Right atrium auricular region (tissue), 2 donors: ENCODE data around the gene ATXN7L2. TPM values are rescaled to one million over a fixed set of nuclear protein-coding genes. Genes with fewer than 3 reads are reported as not detected.

Source experiments
- DNase-seq: peaks from one replicate; pipeline ENCODE4 v3.0.0-alpha.2; 2019; ENCODE audit warnings: low spot score
- H3K27ac ChIP-seq, 2 donors: fragments of 200-600 bp; sonication (generic); 1 replicate in 1 of 2; 2 replicates in 1 of 2; pipeline ENCODE4 v1.5.1; 2016 to 2019
- H3K27me3 ChIP-seq, 2 donors: fragments of 200-600 bp; sonication (generic); one replicate each; pipeline versions ENCODE4 v1.5.1 to v1.6.0; 2017 to 2019
- H3K36me3 ChIP-seq: fragments of 200-600 bp; sonication (generic); one replicate; pipeline ENCODE4 v1.5.1; 2016
- H3K4me1 ChIP-seq, 2 donors: fragments of 200-600 bp; sonication (generic); one replicate each; pipeline versions ENCODE4 v1.5.1 to v1.6.0; 2017 to 2019
- H3K4me3 ChIP-seq, 2 donors: fragments of 200-600 bp; sonication (generic); 1 replicate in 1 of 2; 2 replicates in 1 of 2; pipeline ENCODE4 v1.5.1; 2017 to 2019; ENCODE audit warnings: mild to moderate bottlenecking in 1 of 2, moderate library complexity in 1 of 2
- H3K9me3 ChIP-seq, 2 donors: fragments of 200-600 bp; sonication (generic); one replicate each; pipeline ENCODE4 v1.5.1; 2019
- CTCF ChIP-seq, 2 donors: fragments of 200-600 bp; sonication (generic); IDR thresholded peaks; one replicate each; pipeline ENCODE4 v1.5.1; 2019; ENCODE audit warnings: antibody characterized with exemption in 2 of 2
- total RNA-seq, 2 donors: library from RNA; depleted of rRNA; stranded (reverse); fragments of >200 nt; gene quantifications; one replicate each; pipeline ENCODE4 v1.1.0, GENCODE V29; 2016

Gene ATXN7L2
- total RNA-seq, 2 donors from 2014 or later, result 2.4 to 3.5 TPM

DNA sequence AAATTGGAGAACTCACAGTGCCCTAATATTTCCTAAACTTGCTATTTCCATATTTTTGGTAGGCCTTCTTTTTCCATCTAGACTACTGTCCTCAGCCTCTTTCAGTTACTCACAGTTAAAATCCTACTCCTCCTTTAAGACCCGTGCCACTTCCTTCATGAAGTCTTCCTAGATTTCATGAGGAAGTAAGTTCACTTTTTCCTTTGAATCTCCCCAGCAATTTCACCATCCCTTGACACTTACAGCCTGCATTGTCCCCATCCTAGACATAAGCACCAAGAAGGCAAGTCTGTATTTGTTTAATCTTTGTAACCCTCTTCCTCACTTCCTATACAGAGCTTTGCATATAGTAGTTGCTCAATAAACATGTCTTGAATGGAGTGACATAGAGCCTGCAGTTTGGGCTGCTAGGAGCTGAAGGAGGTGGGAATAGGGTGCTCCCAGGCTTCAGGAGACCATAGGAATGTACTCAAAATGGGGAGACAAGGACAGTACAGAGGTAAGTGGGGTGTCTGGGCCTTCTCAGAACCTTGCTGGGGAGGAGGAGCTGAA is 50.7 kb downstream of the ATXN7L2 start:
- Histone ChIP-seq H3K9me3 (no peaks in the 10 kb centered on the region), H3K27me3 (no peaks in the 10 kb centered on the region), H3K4me1 (peaks cover 0 to 55% of the 10 kb centered on the region in 2 donors), H3K36me3 (no peaks in the 10 kb centered on the region), H3K27ac (peak overlapping the region in 1 of 2 donors; percentile 75), H3K4me3 (no peak overlapping the region)
- TF ChIP-seq CTCF (IDR thresholded peaks at IDR 0.05), result no peak
- DNase-seq, result no peak

- DNase-seq, result no peak
- H3K27me3 ChIP-seq, result no peaks in the 10 kb centered on the region
- H3K4me1 ChIP-seq, result peaks cover 0 to 47% of the 10 kb centered on the region in 2 donors
- H3K9me3 ChIP-seq, result no peaks in the 10 kb centered on the region
- no peak overlapping the region for H3K4me3 ChIP-seq
- no peaks in the 10 kb centered on the region for H3K36me3 ChIP-seq
- TF ChIP-seq CTCF (IDR thresholded peaks at IDR 0.05), result no peak
- H3K27ac ChIP-seq, result peak overlapping the region; percentile 74 to 75
Measured at GRCh38 chr1:109535481-109535880, 51.8 kb downstream of the ATXN7L2 start.

- Histone ChIP-seq H3K36me3 (no peaks in the 10 kb centered on the region), H3K4me1 (peaks cover 0 to 42% of the 10 kb centered on the region in 2 donors), H3K4me3 (no peak overlapping the region), H3K9me3 (no peaks in the 10 kb centered on the region), H3K27me3 (no peaks in the 10 kb centered on the region), H3K27ac (peak overlapping the region; percentile 74 to 75)
- no peak for TF ChIP-seq CTCF (IDR thresholded peaks at IDR 0.05)
- DNase-seq, result peak; percentile 61
Measured at GRCh38 chr1:109535971-109536491, 52.3 kb downstream of the ATXN7L2 start.

DNA sequence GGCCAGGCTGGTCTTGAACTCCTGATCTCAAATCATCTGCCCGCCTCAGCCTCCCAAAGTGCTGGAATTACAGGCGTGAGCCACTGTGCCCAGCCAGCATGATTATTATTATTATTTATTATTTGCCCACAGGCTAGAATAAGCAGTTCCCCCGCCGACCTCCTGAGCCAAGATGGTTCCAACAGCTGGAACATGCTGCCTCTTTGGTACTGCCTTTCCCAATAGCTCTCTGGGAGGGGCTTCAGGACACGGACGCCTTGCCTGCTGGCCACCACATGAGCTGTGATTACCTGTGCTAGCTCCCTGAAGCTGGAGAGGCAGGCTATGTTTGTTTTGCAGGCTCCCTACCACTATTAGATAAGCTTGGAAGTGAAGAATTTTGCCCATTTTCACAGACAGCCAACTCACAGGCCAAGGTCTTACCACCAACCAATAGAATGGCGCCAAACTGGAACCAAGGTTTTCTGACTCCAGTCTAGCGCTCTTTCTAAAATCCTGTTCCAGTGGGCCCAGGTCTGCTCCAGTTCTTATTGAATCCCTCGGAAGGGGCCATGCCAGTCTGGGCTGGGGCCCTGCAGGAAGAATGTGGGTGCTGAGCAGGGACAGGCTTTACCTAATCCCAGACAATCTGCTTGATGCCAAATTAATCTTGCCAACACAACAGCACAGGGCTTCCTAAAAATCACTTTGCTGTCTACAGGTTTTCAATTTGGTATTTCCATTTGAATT is 53.9 kb downstream of the ATXN7L2 start:
- no peaks in the 10 kb centered on the region for H3K27me3 ChIP-seq
- no peak for DNase-seq
- no peak overlapping the region for H3K27ac ChIP-seq
- no peaks in the 10 kb centered on the region for H3K9me3 ChIP-seq
- no peak for TF ChIP-seq CTCF (IDR thresholded peaks at IDR 0.05)
- no peaks in the 10 kb centered on the region for H3K36me3 ChIP-seq
- H3K4me3 ChIP-seq, result no peak overlapping the region
- H3K4me1 ChIP-seq, result peaks cover 0 to 38% of the 10 kb centered on the region in 2 donors

DNA sequence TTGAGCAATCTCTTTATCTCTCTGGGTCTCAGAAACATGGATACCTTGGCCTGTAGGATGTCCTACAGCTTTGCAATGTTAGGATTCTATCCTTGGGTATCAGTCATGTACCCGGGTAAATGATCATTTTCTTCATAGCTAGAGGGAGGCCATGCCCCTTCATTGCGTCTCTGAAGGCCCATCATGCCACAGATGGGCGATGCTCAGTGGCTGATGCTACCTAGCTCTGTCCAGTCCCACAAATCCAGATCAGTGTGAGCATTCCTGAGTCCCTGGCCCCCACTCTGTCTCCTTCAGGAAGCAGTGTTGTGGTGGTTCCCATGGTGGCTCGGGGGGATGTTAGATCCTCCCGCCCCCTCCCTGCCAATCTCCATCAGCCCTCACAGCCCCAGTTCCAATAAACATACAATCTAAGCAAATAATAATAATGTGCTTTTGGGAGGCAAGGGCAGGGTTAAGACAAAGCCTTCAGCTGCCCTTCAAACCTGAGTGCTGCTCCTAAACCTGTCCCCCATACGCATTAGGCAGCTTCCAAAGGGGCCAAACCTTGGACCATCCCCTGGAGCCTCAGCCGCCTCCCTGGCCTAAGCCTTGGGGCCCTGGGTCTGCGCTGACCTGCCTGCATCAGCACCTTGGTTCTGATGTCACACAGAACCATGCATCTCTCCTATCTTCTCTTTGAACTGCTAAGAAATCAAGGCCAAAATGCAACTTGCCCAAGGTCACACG is 55.3 kb downstream of the ATXN7L2 start:
- Histone ChIP-seq H3K36me3 (no peaks in the 10 kb centered on the region), H3K4me3 (no peak overlapping the region)
- TF ChIP-seq CTCF (IDR thresholded peaks at IDR 0.05), result no peak

More for the DNA sequence above, 55.3 kb downstream of the ATXN7L2 start:
- Histone ChIP-seq H3K27ac (no peak overlapping the region), H3K27me3 (no peaks in the 10 kb centered on the region), H3K4me1 (peaks cover 0 to 33% of the 10 kb centered on the region in 2 donors), H3K9me3 (no peaks in the 10 kb centered on the region)
- DNase-seq, result no peak
